PFSK-1 (cell line): ENCODE measurements around the gene MAMDC4.

Experiments used
- FOXP2 ChIP-seq: optimal IDR thresholded peaks from 2 replicates; pipeline ENCODE3; 2011; ENCODE audit warnings: borderline replicate concordance, control low read depth, inconsistent platforms; ENCODE audit not compliant: insufficient read depth; ENCODE audit errors: extremely low read length, extremely low read depth
- POLR2AphosphoS5 ChIP-seq: IDR thresholded peaks from 2 replicates; pipeline ENCODE4 v1.6.1; 2012; ENCODE audit warnings: low read depth, mild to moderate bottlenecking, control low read depth, low read length, moderate library complexity
- SIN3A ChIP-seq: IDR thresholded peaks from 2 replicates; pipeline ENCODE4 v1.6.1; 2012; ENCODE audit warnings: mild to moderate bottlenecking, low read length, moderate library complexity, borderline replicate concordance; ENCODE audit not compliant: insufficient read depth
- TAF1 ChIP-seq: IDR thresholded peaks from 2 replicates; pipeline ENCODE4 v1.6.1; 2012; ENCODE audit warnings: low read length, control low read depth, borderline replicate concordance; ENCODE audit not compliant: insufficient read depth
- TF ChIP-seq, protein P1 (sequence below), 2 experiments: IDR thresholded peaks; 2 replicates each; pipeline versions ENCODE4 v1.6.1 to v1.8.0; 2011 to 2012; ENCODE audit warnings: low read depth in 2 of 2, low read length in 2 of 2, control low read depth in 1 of 2, inconsistent platforms in 1 of 2, mild to moderate bottlenecking in 1 of 2, moderate library complexity in 1 of 2; ENCODE audit not compliant: insufficient read depth in 1 of 2

MAMDC4 gene

GRCh38 chr9:136815422-136815782 lies 36.7 kb upstream of the MAMDC4 start:
- TF ChIP-seq, protein P1, sequence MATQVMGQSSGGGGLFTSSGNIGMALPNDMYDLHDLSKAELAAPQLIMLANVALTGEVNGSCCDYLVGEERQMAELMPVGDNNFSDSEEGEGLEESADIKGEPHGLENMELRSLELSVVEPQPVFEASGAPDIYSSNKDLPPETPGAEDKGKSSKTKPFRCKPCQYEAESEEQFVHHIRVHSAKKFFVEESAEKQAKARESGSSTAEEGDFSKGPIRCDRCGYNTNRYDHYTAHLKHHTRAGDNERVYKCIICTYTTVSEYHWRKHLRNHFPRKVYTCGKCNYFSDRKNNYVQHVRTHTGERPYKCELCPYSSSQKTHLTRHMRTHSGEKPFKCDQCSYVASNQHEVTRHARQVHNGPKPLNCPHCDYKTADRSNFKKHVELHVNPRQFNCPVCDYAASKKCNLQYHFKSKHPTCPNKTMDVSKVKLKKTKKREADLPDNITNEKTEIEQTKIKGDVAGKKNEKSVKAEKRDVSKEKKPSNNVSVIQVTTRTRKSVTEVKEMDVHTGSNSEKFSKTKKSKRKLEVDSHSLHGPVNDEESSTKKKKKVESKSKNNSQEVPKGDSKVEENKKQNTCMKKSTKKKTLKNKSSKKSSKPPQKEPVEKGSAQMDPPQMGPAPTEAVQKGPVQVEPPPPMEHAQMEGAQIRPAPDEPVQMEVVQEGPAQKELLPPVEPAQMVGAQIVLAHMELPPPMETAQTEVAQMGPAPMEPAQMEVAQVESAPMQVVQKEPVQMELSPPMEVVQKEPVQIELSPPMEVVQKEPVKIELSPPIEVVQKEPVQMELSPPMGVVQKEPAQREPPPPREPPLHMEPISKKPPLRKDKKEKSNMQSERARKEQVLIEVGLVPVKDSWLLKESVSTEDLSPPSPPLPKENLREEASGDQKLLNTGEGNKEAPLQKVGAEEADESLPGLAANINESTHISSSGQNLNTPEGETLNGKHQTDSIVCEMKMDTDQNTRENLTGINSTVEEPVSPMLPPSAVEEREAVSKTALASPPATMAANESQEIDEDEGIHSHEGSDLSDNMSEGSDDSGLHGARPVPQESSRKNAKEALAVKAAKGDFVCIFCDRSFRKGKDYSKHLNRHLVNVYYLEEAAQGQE (IDR thresholded peaks at IDR 0.05; ENCODE audit: insufficient read depth in 1 of 2, low read depth in 2 of 2, low read length in 2 of 2): no peak
- TF ChIP-seq FOXP2: no peak
- no peak for TF ChIP-seq POLR2AphosphoS5
- TF ChIP-seq SIN3A: no peak
- no peak for TF ChIP-seq TAF1

DNA sequence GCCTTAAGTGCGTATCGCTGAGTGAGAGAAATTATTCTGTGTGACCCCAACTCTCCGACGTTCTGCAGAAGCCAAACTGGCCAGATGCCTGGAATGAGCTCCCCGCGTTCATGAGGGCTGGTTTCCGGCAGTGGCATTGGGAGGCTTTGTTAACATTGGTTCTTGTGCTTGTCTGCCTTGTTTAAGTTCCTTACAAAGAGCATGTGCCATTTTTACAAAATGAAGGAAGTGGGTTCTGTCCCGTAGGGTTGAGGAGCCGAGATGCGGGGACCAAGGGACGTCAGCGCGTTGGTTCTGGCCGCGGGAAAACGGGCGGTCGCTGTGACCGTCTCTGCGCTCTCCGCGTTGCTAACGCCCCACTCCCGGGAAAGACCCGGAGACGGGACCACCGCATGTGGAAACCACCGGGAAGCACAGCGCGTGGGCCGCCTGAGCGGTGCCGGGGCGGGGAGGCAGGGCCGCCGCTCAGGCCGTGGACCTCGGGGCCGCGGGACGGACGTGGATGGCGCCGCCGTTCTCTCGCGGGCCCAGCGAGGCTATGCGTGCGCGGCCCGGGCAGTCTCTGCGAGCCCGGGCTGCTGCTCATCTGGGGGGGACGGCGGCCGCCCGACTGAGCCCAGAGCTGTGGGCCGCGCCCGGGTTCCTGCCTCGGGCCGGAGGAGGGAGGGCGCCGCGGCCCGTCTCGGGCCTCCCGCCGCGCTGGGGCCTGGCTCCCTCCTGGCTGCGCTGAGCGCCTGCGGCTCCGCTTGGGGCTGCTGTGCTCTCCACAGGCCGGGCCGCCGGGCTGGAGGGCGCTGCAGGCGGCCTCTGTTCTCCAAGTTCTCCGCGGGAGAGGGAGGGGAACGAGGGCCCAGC lies 30.9 kb upstream of the MAMDC4 start:
- no peak for TF ChIP-seq SIN3A
- TF ChIP-seq, protein P1 (IDR thresholded peaks at IDR 0.05; ENCODE audit: insufficient read depth in 1 of 2, low read depth in 2 of 2, low read length in 2 of 2): no peak
- TF ChIP-seq FOXP2: no peak
- TF ChIP-seq POLR2AphosphoS5: no peak
- no peak for TF ChIP-seq TAF1

DNA sequence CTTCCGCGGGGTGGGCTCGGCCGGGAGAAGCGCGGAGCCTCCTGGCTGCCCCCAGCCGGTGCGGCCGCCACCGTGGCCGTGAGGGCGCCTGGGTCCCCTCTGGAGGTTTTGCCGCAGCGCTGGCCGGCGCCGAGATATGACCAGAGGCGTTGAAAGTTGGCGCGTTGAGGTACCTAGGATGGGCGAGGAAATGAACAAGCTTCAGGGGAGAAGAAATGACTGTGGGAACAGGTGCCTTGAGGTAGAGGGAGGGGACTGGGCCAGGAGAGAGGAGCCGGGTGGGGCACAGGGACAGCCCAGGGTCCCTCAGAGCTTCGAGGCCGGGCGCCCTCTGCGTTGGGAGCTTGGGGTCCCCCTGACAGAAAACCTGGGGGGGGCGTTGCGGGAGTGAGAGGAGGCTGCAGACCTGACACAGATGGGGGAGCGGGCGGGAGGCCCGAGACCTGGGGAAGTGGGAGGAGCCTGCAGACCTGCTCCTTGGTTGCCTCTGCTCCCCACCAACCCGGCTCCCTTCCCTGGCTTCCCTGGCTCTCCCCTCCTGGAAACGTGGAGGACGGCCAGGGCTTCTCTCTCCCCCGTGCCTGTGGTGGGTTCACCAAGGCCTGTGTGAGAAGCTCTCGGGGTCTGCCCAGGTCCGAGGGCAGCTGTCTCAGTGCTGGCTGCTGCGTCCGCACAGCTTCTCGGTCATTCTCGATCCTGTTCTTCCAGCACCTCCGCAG lies 30.2 kb upstream of the MAMDC4 start:
- TF ChIP-seq TAF1 (no peak), POLR2AphosphoS5 (no peak), FOXP2 (no peak), SIN3A (no peak)
- TF ChIP-seq, protein P1 (IDR thresholded peaks at IDR 0.05; ENCODE audit: insufficient read depth in 1 of 2, low read depth in 2 of 2, low read length in 2 of 2): no peak

DNA sequence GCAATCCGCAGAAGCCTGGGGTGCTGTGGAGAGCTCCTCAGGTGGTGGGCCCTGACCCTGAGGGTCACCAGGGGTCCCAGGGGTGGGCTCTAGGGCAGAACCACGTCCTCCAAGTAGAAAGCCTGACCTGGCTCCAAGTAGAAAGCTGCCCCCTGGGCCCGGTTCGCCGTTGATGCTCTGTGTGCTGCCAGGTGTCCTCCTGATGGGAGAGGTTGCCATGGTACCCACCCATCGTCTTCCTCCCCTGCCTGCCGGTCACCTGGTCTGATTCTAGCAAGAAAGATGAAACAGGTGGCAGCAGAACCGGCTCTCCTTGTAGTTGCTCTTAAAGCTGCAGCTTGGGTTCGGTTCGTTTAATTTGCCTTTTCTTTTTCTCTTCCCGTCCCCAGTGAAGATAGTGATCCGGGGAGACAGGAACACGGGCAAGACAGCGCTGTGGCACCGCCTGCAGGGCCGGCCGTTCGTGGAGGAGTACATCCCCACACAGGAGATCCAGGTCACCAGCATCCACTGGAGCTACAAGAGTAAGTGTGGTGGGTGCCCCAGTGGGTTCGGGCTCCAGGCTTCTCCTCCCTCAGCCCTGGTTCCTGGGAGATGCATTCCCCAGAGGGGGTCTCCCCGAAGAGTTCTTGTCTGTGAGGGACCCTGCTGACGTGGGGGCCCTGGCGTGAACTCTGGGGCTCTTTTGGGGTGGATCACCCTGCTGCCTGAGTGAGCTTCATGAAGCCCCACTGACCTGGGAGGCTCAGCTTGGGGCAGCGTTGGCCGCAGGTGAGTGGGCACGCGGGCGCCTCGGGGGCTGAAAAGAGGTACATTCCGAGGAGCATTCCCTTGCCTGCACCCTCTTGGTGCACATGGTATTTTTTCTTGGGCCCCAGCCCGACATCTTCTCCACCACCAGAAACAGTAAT lies 28.8 kb upstream of the MAMDC4 start:
- no peak for TF ChIP-seq TAF1
- TF ChIP-seq, protein P1 (IDR thresholded peaks at IDR 0.05; ENCODE audit: insufficient read depth in 1 of 2, low read depth in 2 of 2, low read length in 2 of 2): no peak
- no peak for TF ChIP-seq FOXP2
- TF ChIP-seq SIN3A: no peak
- TF ChIP-seq POLR2AphosphoS5: no peak
